Measurements from ENCODE around the gene TSGA10IP. TPM values are rescaled to one million over a fixed set of nuclear protein-coding genes. Genes with fewer than 3 reads are reported as not detected.

The TSGA10IP gene
- total RNA-seq, 4 donors from 2014 or later, result not detected

- Histone ChIP-seq H3K36me3 (peaks cover 7 to 30% (median 28%) of the 10 kb centered on the region in 4 donors), H3K4me3 (no peak overlapping the region), H3K27me3 (no peaks in the 10 kb centered on the region), H3K4me1 (peaks cover 8 to 14% (median 10%) of the 10 kb centered on the region in 4 donors), H3K9me3 (no peaks in the 10 kb centered on the region), H3K27ac (replicated peaks in 1 of 4) (no peak overlapping the region)
- intact Hi-C loops (cut with DNase I), result loop anchor here (10.0 kb wide), 1 partner anchor 59 kb away; no protein-coding TSS in a partner anchor
- WGBS, result 79% methylated on average over 2 of the region's 2 CpGs
- TF ChIP-seq POLR2A (IDR thresholded peaks at IDR 0.05; ENCODE audit: low read depth) (no peak), EP300 (IDR thresholded peaks at IDR 0.05) (no peak), POLR2AphosphoS5 (IDR thresholded peaks at IDR 0.05) (no peak), CTCF (IDR thresholded peaks at IDR 0.05) (no peak)
- DNase-seq (ENCODE audit: extremely low spot score), result no peak
Observed at GRCh38 chr11:65925397-65925796, 19.9 kb upstream of the TSGA10IP start.

DNA sequence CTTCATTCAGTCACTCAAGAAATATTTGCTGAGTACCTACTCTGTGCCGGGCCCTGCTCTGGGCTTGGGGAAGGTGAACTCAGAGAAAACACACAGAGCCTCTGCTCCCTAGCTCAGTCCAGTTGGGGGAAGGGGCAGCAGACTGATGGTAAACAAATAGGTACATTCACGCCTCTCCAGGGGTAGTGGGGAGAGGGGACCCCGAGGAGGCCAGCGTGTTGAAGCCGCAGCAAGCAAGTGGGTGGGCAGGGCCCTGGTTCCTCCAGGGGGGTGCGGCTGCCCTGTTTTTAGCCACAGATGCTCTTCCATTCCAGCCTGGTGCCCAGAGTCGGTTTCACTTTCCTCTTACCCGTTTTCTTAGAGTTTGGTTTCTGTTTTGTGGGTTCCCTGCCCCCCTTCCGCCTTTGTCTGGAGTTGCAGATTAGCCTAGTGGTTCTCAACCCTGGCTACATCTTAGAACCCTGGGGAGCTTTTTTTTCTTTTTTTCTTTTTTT, 17.3 kb upstream of the TSGA10IP start:
- 51% methylated on average over 8 of the region's 9 CpGs for WGBS
- Histone ChIP-seq H3K4me3 (peak overlapping the region in 1 of 4 donors; percentile 33), H3K4me1 (no peaks in the 10 kb centered on the region), H3K36me3 (peaks cover 2 to 7% (median 5%) of the 10 kb centered on the region in 4 donors), H3K27ac (replicated peaks in 1 of 4) (peak overlapping the region in 1 of 4 donors; percentile 30), H3K27me3 (peaks cover 0 to 6% (median 0%) of the 10 kb centered on the region in 4 donors), H3K9me3 (no peaks in the 10 kb centered on the region)
- DNase-seq (ENCODE audit: extremely low spot score), result no peak
- intact Hi-C loops (cut with DNase I), result loop anchor here (10.0 kb wide), 1 partner anchor 57 kb away; no protein-coding TSS in a partner anchor
- no peak for TF ChIP-seq POLR2AphosphoS5 (IDR thresholded peaks at IDR 0.05)
- TF ChIP-seq EP300 (IDR thresholded peaks at IDR 0.05), result no peak
- TF ChIP-seq POLR2A (IDR thresholded peaks at IDR 0.05; ENCODE audit: low read depth), result no peak
- TF ChIP-seq CTCF (IDR thresholded peaks at IDR 0.05), result no peak

DNA sequence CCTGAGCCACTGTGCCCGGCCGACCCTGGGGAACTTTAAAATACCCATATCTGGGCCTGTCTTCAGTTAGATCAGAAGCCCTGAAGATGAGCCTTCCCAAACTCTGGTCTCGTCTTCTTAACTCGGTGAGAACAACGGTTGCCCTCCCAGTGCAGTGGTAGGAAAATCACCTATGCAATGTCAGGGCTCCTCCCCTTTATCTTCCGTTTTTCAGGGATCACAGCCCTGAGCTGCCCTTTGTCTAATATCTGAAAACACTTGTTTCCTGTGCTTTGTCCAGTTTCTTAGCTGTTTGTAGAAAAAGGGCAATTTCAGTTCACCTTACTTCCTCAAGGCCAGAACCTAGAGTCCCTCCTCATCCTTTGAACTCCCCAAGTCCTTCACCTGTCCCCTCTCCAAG, 16.6 kb upstream of the TSGA10IP start:
- no peak for DNase-seq (ENCODE audit: extremely low spot score)
- peaks cover 0 to 6% (median 0%) of the 10 kb centered on the region in 4 donors for H3K27me3 ChIP-seq
- intact Hi-C loops (cut with DNase I), result loop anchor here (10.0 kb wide), 1 partner anchor 56 kb away; no protein-coding TSS in a partner anchor
- no peak overlapping the region for H3K4me3 ChIP-seq
- peaks cover 0 to 3% (median under 1%) of the 10 kb centered on the region in 4 donors for H3K36me3 ChIP-seq
- TF ChIP-seq POLR2A (IDR thresholded peaks at IDR 0.05; ENCODE audit: low read depth) (no peak), EP300 (IDR thresholded peaks at IDR 0.05) (no peak), POLR2AphosphoS5 (IDR thresholded peaks at IDR 0.05) (no peak), CTCF (IDR thresholded peaks at IDR 0.05) (no peak)
- H3K9me3 ChIP-seq, result no peaks in the 10 kb centered on the region
- WGBS, result 72% methylated on average over 6 of the region's 6 CpGs
- no peaks in the 10 kb centered on the region for H3K4me1 ChIP-seq
- H3K27ac ChIP-seq (replicated peaks in 1 of 4), result no peak overlapping the region

DNA sequence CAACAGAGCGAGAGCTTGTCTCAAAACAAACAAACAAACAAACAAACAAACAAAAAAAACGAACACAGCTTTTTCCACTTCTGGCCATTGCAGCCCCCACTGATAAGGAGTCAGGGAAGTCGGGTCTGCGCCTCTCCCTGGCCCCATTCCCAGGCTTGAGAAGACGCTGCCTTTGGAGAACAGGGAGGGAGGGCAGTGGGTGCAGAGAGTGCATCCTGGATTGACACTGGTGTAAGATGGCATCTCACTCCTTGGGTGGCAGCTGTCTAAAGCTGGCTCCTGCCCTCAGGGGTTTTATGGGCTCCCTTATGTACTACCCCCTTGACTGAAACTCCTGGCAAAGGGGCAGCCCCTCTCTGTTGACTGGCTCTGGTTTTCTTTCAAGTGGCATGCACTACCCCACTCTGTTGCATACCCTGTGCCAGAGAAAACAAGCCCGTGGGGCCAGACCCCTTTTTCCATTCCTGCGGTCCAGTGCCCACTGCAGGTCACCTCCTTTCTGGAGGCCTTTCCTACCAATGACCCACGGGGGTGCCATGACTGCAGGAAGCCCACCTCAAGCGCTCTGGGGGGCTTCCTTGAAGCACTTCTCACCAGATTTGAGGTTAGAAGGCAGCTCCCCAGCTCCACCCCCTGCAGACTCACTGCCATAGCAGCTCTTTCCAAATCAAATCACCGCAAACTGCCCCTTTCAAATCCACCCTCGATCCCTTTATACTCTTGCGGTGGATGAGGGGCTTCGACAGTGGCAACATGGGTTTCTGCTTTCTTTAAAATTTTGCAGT, 13.3 kb upstream of the TSGA10IP start:
- Histone ChIP-seq H3K9me3 (no peaks in the 10 kb centered on the region), H3K4me1 (no peaks in the 10 kb centered on the region), H3K4me3 (no peak overlapping the region), H3K27ac (replicated peaks in 1 of 4) (no peak overlapping the region), H3K27me3 (peaks cover 0 to 6% (median 0%) of the 10 kb centered on the region in 4 donors), H3K36me3 (no peaks in the 10 kb centered on the region)
- no peak for TF ChIP-seq EP300 (IDR thresholded peaks at IDR 0.05)
- no peak for TF ChIP-seq POLR2A (IDR thresholded peaks at IDR 0.05; ENCODE audit: low read depth)
- no peak for TF ChIP-seq CTCF (IDR thresholded peaks at IDR 0.05)
- intact Hi-C loops (cut with DNase I), result no loop called here
- no peak for DNase-seq (ENCODE audit: extremely low spot score)
- 52% methylated on average over 13 of the region's 13 CpGs for WGBS

Data from esophagus muscularis mucosa (tissue), 4 donors.